ENCODE results near the gene HERC5.
"Not testable (repeated sequence)": the region's sequence is repeated elsewhere in the genome, so short reads cannot be mapped to it uniquely, and the experiment has no call there.

The HERC5 gene

GRCh38 chr4:88446124-88446523, 10.8 kb upstream of the HERC5 start:
- no peak for DNase-seq
- intact Hi-C loops (cut with DNase I), result no loop called here

- intact Hi-C loops (cut with DNase I), result no loop called here
Observed at GRCh38 chr4:88447371-88448095, 9.4 kb upstream of the HERC5 start.

DNA sequence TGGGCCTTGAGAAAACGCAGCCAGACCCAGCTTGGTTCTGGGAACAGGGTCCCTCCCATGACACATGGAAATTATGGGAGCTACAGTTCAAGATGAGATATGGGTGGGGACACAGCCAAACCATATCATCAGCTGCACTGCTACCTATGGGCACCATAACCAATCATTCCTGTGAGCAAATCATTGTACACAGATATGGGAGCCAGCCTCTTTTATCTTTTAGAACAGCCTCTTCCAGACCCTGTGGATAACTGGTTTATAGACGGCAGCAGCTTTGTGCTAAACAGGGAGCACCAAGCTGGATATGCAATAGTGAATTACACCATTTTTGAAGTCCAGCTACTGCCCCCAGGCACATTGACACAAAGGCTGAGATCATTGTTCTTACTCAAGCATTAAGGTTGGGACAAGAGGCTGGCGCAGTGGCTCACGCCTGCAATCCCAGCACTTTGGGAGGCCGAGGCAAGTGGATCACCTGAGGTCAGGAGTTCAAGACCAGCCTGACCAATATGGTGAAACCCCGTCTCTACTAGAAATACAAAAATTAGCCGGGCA, 8.6 kb upstream of the HERC5 start:
- intact Hi-C loops (cut with DNase I), result not testable (repeated sequence)

More at GRCh38 chr4:88447371-88448095, 9.4 kb upstream of the HERC5 start:
- peak in 9 of 42 donors; percentile 5 to 48 (median 24) for DNase-seq

GRCh38 chr4:88448889-88449288, 8.0 kb upstream of the HERC5 start:
- intact Hi-C loops (cut with DNase I), result no loop called here
- DNase-seq, result no peak

More for the DNA sequence above, 8.6 kb upstream of the HERC5 start:
- not testable (repeated sequence) for DNase-seq

DNA sequence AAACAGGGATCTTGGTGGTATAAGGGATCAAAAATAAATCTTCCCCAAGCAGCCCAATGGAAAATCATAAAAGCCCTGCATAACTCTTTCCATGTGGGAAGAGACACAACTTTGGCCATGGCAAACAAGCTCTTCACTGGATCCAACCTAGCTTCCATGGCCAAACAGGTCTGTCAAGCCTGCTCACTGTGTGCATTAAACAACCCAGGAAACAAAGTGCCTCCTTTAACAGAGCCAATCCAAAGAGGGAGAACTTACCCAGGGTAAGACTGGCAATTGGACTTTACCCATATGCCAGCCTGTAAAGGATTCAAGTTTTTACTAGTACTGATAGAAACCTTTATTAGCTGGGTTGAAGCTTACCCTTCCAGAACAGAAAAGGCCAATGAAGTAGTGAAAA, 7.6 kb upstream of the HERC5 start:
- no peak for DNase-seq
- intact Hi-C loops (cut with DNase I), result no loop called here

- intact Hi-C loops (cut with DNase I), result no loop called here
Observed at GRCh38 chr4:88451205-88451604, 5.7 kb upstream of the HERC5 start.

DNA sequence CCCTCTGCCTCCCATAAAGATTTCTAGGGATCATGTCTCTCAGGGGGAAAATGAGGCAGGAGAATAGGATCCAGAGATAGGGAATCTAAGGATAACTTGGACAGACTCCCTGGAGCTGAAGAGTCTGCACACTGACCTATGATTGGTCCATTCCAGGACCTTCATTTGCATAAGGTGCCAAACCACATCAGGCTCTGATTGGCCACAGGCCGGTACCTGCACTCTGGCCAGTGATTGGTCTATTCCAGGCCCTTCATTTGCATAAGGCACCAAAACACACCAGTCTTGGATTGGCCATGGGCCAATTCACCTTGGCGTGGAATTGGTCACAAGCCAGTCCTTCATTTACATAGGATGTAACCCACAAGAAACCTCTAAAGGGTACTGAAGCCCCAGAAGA, 4.0 kb upstream of the HERC5 start:
- intact Hi-C loops (cut with DNase I), result no loop called here

More at GRCh38 chr4:88451205-88451604, 5.7 kb upstream of the HERC5 start:
- no peak for DNase-seq

DNA sequence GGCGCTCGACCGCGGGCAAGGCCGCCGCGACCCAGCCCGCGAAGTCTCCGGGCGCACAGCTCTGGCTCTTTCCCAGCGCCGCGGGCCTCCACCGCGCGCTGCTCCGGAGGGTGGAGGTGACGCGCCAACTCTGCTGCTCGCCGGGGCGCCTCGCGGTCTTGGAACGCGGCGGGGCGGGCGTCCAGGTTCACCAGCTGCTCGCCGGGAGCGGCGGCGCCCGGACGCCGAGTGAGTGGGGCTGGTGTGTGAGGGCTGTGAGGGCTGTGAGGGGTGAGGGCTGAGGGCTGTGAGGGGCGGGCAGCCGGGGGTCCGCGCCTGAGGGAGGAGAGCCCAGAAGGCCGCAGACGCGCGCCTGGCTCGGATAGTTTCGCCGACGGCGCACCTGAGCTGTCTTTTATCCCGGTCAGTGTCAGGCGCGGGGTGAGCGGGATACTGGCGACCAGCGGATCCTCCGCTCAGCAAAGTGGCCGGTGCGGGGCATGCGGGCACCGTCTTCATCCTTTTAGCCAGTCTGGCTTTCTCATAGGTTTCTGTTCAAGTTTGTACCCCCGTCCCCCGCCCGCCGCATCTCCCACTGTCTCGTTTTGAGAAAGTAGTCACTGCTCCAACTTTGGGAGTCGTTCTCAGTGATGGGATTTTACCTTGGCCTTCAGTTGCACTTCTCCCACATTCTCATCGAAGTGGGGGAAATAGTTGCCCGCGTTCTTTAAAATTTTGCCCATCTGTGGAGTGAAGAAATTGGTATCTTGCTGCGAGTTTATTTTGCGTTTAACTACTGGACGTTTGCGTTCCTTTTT, 586 bp downstream of the HERC5 start:
- intact Hi-C loops (cut with DNase I), result loop anchor here (2.0 to 5.0 kb wide), 3 partner anchors 79 to 240 kb away; partner anchors contain the start of genes HERC6 and PPM1K
- DNase-seq, result peak in 36 of 42 donors; percentile 7 to 63 (median 30)

More for the DNA sequence above, 4.0 kb upstream of the HERC5 start:
- no peak for DNase-seq

GRCh38 chr4:88458104-88458740, 1.3 kb downstream of the HERC5 start:
- intact Hi-C loops (cut with DNase I), result loop anchor here (5.0 kb wide), 2 partner anchors 176 to 241 kb away; partner anchors contain the start of gene PPM1K
- no peak for DNase-seq

- intact Hi-C loops (cut with DNase I), result no loop called here
Observed at GRCh38 chr4:88465653-88466192, 8.8 kb downstream of the HERC5 start.

GRCh38 chr4:88467392-88467791, 10.5 kb downstream of the HERC5 start:
- DNase-seq, result no peak
- intact Hi-C loops (cut with DNase I), result no loop called here

More at GRCh38 chr4:88465653-88466192, 8.8 kb downstream of the HERC5 start:
- DNase-seq, result no peak

DNA sequence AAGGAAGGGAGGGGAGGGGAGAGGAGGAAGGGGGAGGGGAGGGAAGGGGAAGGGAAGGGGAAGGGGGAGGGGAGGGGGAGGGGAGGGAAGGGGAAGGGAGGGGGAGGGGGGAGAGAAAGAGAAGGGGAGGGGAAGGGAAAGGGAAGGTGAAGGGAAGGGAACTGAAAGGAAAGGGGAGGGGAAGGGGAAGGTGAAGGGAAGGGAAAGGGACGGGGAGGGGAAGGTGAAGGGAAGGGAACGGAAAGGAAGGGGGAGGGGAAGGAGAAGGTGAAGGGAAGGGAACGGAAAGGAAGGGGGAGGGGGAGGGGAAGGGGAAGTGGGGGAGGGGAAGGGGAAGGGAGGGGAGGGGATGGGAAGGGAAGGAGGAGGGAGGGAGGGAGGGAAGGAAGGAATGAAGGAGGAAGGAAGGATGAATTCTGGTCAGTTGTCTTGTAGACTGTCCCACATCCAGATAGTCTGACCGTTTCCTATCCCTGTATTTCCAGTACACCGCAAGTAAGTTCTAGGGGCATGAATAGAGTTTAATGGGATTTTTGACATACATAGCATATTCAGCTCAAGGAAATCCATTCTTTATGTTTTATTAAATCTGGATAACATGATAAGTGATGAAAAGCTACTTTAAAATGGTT, 20.4 kb downstream of the HERC5 start:
- intact Hi-C loops (cut with DNase I), result no loop called here
- DNase-seq, result no peak

DNA sequence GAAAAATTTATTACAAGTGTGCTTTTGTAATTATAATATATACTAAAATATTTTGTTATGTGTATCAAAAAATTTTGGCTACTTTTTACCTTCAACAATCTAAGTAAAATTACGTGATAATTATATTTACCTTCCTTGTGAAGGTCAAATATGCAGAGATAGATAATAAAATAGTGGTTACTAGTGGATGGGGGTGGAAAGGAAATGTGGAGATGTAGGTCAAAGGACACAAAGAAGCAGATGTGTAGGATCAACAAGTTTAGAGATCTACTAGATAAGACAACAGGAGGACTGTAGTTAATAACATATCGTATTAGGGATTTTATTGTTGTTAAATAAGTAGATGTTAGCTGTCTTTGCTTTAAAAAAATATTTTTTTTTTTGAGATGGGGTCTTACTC, 21.3 kb downstream of the HERC5 start:
- intact Hi-C loops (cut with DNase I), result no loop called here
- no peak for DNase-seq

- intact Hi-C loops (cut with DNase I), result no loop called here
- no peak for DNase-seq
Observed at GRCh38 chr4:88481537-88481936, 24.6 kb downstream of the HERC5 start.

DNA sequence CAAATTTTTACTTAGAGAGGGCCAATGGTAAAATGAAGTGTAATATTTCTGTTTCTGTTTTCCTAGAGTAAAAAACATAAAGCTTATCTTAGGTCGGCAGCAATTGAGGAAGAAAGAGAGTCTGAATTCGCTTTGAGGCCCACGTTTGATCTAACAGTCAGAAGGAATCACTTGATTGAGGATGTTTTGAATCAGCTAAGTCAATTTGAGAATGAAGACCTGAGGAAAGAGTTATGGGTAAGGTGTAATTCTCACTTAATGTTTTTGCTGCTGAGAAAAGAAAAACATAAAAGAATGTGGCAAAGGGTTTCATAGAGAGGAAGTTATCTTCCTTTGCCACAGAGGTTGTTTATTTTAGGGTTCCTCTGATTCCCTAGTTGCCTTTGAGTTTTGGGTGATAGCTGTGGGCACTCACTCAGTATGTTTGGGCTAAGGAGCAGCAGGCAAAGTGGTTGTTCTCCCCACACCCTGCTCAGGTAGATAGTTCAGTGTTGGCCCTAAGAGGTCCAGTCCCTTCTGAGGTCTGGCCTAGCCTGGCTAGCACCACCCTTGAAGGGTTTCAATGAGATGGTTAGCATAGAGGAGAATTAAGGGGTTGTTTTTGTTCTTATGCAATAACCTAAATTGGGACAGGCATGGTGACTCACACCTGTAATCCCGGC, 32.3 kb downstream of the HERC5 start:
- no peak for DNase-seq
- intact Hi-C loops (cut with DNase I), result no loop called here

DNA sequence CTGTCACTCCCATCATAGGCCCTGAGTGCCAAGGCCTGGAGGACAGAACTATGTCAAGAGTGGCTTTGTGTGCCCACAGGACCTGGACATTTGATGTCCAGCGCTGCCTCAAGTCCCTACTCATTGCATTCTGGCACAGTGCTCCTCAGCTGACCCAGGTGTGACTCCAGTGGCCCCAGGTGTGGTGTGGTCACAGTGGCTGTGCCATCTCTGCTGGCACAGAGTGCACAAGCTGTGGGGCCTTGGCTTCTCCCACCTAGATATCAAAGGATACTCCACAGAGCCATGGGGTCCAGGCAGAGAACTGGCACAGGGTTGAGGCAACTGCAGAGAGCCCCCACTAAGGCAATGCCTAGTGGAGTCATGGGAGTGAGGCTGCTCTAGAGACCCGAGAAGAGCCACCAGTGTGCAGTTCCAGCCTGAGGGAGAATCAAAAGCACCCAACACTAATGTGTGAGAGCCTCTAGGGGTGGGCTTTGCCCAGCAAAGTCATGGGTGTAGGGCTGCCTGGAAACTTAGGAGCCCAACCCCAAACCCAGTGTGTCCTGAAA, 41.0 kb downstream of the HERC5 start:
- intact Hi-C loops (cut with DNase I), result no loop called here
- no peak for DNase-seq

- no peak for DNase-seq
- intact Hi-C loops (cut with DNase I), result no loop called here
Observed at GRCh38 chr4:88503344-88503743, 46.4 kb downstream of the HERC5 start.

- intact Hi-C loops (cut with DNase I), result no loop called here
- no peak for DNase-seq
Observed at GRCh38 chr4:88511236-88511635, 54.3 kb downstream of the HERC5 start.

Measured in head of caudate nucleus (tissue), 42 donors.